Activated B cell treated with CpG ODN at 0.5 μM for 24 hours (primary cell): ENCODE results near the gene ZNF664. TPM values are rescaled to one million over a fixed set of nuclear protein-coding genes. Genes with fewer than 3 reads are reported as not detected.

ENCODE experiments used
- ATAC-seq: fragments of 200-7000 bp; cut with Tn5 transposase; one replicate; pipeline ENCODE4 v1.10.0; 2021; ENCODE audit warnings: low read depth, mild to moderate bottlenecking, moderate library complexity
- CTCF ChIA-PET: fragments of 350-600 bp; sonication (Branson Sonifier 250); formaldehyde crosslinking; loops from one replicate; lab custom pipeline; 2021; ENCODE audit warnings: antibody characterized with exemption; lab: Charles Lee
- POLR2A ChIA-PET: fragments of 350-600 bp; sonication (Branson Sonifier 250); formaldehyde crosslinking; loops from one replicate; lab custom pipeline; 2021; ENCODE audit warnings: antibody characterized with exemption; lab: Charles Lee
- DNase-seq: peaks from one replicate; pipeline ENCODE4 v3.0.0; 2022
- H3K27ac Mint-ChIP-seq: one replicate; pipeline ENCODE4 v1.8.0; 2020; ENCODE audit warnings: mixed read lengths
- H3K27me3 Mint-ChIP-seq: one replicate; pipeline ENCODE4 v1.8.0; 2021; ENCODE audit warnings: mixed read lengths
- H3K36me3 Mint-ChIP-seq: one replicate; pipeline ENCODE4 v1.8.0; 2021; ENCODE audit warnings: low read depth, mixed read lengths
- H3K4me1 Mint-ChIP-seq: one replicate; pipeline ENCODE4 v1.8.0; 2021; ENCODE audit warnings: mixed read lengths
- H3K4me3 Mint-ChIP-seq: one replicate; pipeline ENCODE4 v1.8.0; 2020; ENCODE audit warnings: mild to moderate bottlenecking, mixed read lengths
- H3K9me3 Mint-ChIP-seq: one replicate; pipeline ENCODE4 v1.8.0; 2020; ENCODE audit warnings: mixed read lengths
- CTCF ChIP-seq: fragments of 200-600 bp; IDR thresholded peaks from one replicate; pipeline ENCODE4 v1.8.0; 2022; ENCODE audit warnings: antibody characterized with exemption, mild to moderate bottlenecking
- intact Hi-C: fragments of 100-400 bp; cut with micrococcal nuclease; formaldehyde crosslinking; loops from one replicate; pipeline ENCODE4 v1.15.1; 2024
- total RNA-seq: library from RNA; stranded (reverse); gene quantifications from 2 replicates; pipeline ENCODE4 v1.2.3, GENCODE V29; 2022

Gene ZNF664
- total RNA-seq, 1 donor from 2014 or later: 40.7 TPM

- CTCF ChIA-PET: interaction anchor here (0.6 to 3.5 kb wide), 5 partner anchors 19 to 871 kb away, joined by 3 to 44 read pairs (median 15); no protein-coding TSS in a partner anchor
- H3K4me3 Mint-ChIP-seq: no peak overlapping the region
- ATAC-seq (no peak), DNase-seq (no peak)
- H3K27me3 Mint-ChIP-seq: peaks cover 5% of the 10 kb centered on the region
- TF ChIP-seq CTCF: no peak
- H3K4me1 Mint-ChIP-seq: no peaks in the 10 kb centered on the region
- intact Hi-C loops: loop anchor here (5.0 kb wide), 1 partner anchor 647 kb away; no protein-coding TSS in a partner anchor
- POLR2A ChIA-PET: no interaction called here
- no peaks in the 10 kb centered on the region for H3K9me3 Mint-ChIP-seq
- no peaks in the 10 kb centered on the region for H3K36me3 Mint-ChIP-seq
- H3K27ac Mint-ChIP-seq: no peak overlapping the region
These were observed 62.1 kb downstream of the ZNF664 start for GRCh38 chr12:124035163-124035562.

GRCh38 chr12:124036171-124036598, 63.2 kb downstream of the ZNF664 start:
- no peak overlapping the region for H3K4me3 Mint-ChIP-seq
- no peaks in the 10 kb centered on the region for H3K4me1 Mint-ChIP-seq
- TF ChIP-seq CTCF: no peak
- H3K36me3 Mint-ChIP-seq: no peaks in the 10 kb centered on the region
- no peaks in the 10 kb centered on the region for H3K9me3 Mint-ChIP-seq
- ChIA-PET CTCF (interaction anchor here (0.8 to 3.5 kb wide), 6 partner anchors 11 to 870 kb away, joined by 3 to 44 read pairs (median 10); no protein-coding TSS in a partner anchor), POLR2A (no interaction called here)
- intact Hi-C loops: loop anchor here (1.0 to 5.0 kb wide), 6 partner anchors 285 to 904 kb away; no protein-coding TSS in a partner anchor
- DNase-seq: no peak
- no peak for ATAC-seq
- no peak overlapping the region for H3K27ac Mint-ChIP-seq
- peaks cover 5% of the 10 kb centered on the region for H3K27me3 Mint-ChIP-seq

- H3K36me3 Mint-ChIP-seq: no peaks in the 10 kb centered on the region
- H3K4me1 Mint-ChIP-seq: no peaks in the 10 kb centered on the region
- no peak overlapping the region for H3K27ac Mint-ChIP-seq
- TF ChIP-seq CTCF: peak; percentile 96
- POLR2A ChIA-PET: no interaction called here
- no peak overlapping the region for H3K4me3 Mint-ChIP-seq
- DNase-seq (peak; percentile 21), ATAC-seq (peak; percentile 54)
- intact Hi-C loops: loop anchor here (1.0 to 5.0 kb wide), 6 partner anchors 285 to 904 kb away; no protein-coding TSS in a partner anchor
- CTCF ChIA-PET: interaction anchor here (0.8 to 3.5 kb wide), 6 partner anchors 12 to 869 kb away, joined by 3 to 44 read pairs (median 10); no protein-coding TSS in a partner anchor
- no peaks in the 10 kb centered on the region for H3K9me3 Mint-ChIP-seq
- H3K27me3 Mint-ChIP-seq: peaks cover 5% of the 10 kb centered on the region
These were observed 63.7 kb downstream of the ZNF664 start for GRCh38 chr12:124036657-124037109.

- TF ChIP-seq CTCF: no peak
- Mint-ChIP-seq H3K9me3 (no peaks in the 10 kb centered on the region), H3K4me1 (no peaks in the 10 kb centered on the region), H3K36me3 (no peaks in the 10 kb centered on the region), H3K4me3 (no peak overlapping the region), H3K27ac (no peak overlapping the region), H3K27me3 (peaks cover 5% of the 10 kb centered on the region)
- no peak for ATAC-seq
- DNase-seq: no peak
- ChIA-PET CTCF (interaction anchor here (1.1 to 3.5 kb wide), 4 partner anchors 729 to 869 kb away, joined by 4 to 44 read pairs (median 22); no protein-coding TSS in a partner anchor), POLR2A (interaction anchor here (0.6 kb wide), 1 partner anchor 475 kb away, joined by 4 read pairs; no protein-coding TSS in a partner anchor)
- intact Hi-C loops: loop anchor here (5.0 kb wide), 1 partner anchor 645 kb away; no protein-coding TSS in a partner anchor
These were observed 64.3 kb downstream of the ZNF664 start for GRCh38 chr12:124037331-124037730.

- no peak for TF ChIP-seq CTCF
- no peak for DNase-seq
- Mint-ChIP-seq H3K36me3 (no peaks in the 10 kb centered on the region), H3K9me3 (no peaks in the 10 kb centered on the region), H3K4me1 (no peaks in the 10 kb centered on the region), H3K27me3 (peaks cover 8% of the 10 kb centered on the region), H3K27ac (no peak overlapping the region), H3K4me3 (no peak overlapping the region)
- no peak for ATAC-seq
- ChIA-PET CTCF (interaction anchor here (1.3 kb wide), 1 partner anchor 723 kb away, joined by 3 read pairs; no protein-coding TSS in a partner anchor), POLR2A (no interaction called here)
- intact Hi-C loops: loop anchor here (5.0 kb wide), 1 partner anchor 643 kb away; no protein-coding TSS in a partner anchor
These were observed 66.3 kb downstream of the ZNF664 start for GRCh38 chr12:124039276-124039675.
